GM23338 (cell line): ENCODE results near the gene COX4I2. TPM values are rescaled to one million over a fixed set of nuclear protein-coding genes. Genes with fewer than 3 reads are reported as not detected.

Experiments
- ATAC-seq: fragments of 200-7000 bp; cut with Tn5 transposase; 3 replicates; pipeline ENCODE4 v1.9.1; 2020
- DNase-seq: peaks from one replicate; pipeline ENCODE4 v3.0.0-alpha.2; 2015; ENCODE audit warnings: low spot score
- H2AFZ ChIP-seq: fragments of 200-600 bp; sonication (generic); 2 replicates; pipeline ENCODE4 v1.8.0; 2016; ENCODE audit warnings: antibody characterized with exemption, mild to moderate bottlenecking, moderate library complexity
- H3F3A ChIP-seq: fragments of 200-600 bp; sonication (generic); replicated peaks from 2 replicates; pipeline ENCODE4 v1.8.0; 2017; ENCODE audit warnings: antibody characterized with exemption, mixed run types, low read depth
- H3K27ac ChIP-seq: fragments of 200-600 bp; sonication (generic); 2 replicates; pipeline ENCODE4 v1.6.1; 2016; ENCODE audit warnings: low read depth
- H3K27me3 ChIP-seq: fragments of 200-600 bp; sonication (generic); 2 replicates; pipeline ENCODE4 v1.8.0; 2016; ENCODE audit warnings: mild to moderate bottlenecking, mixed run types, moderate library complexity; ENCODE audit not compliant: insufficient read depth
- H3K36me3 ChIP-seq: fragments of 200-600 bp; sonication (generic); 2 replicates; pipeline ENCODE4 v1.8.0; 2016; ENCODE audit warnings: mild to moderate bottlenecking; ENCODE audit not compliant: insufficient read depth
- H3K4me1 ChIP-seq: fragments of 200-600 bp; sonication (generic); 2 replicates; pipeline ENCODE4 v1.8.0; 2016; ENCODE audit warnings: mild to moderate bottlenecking, moderate library complexity; ENCODE audit not compliant: insufficient read depth
- H3K4me2 ChIP-seq: fragments of 200-600 bp; sonication (generic); 2 replicates; pipeline ENCODE4 v1.7.1; 2017; ENCODE audit warnings: mixed run types
- H3K4me3 ChIP-seq: fragments of 200-600 bp; sonication (generic); 2 replicates; pipeline ENCODE4 v1.6.1; 2016; ENCODE audit warnings: mixed run types
- H3K79me2 ChIP-seq: fragments of 200-600 bp; sonication (generic); replicated peaks from 2 replicates; pipeline ENCODE4 v1.8.0; 2017; ENCODE audit warnings: mild to moderate bottlenecking; ENCODE audit not compliant: insufficient read depth
- H3K9me2 ChIP-seq: fragments of 200-600 bp; sonication (generic); 2 replicates; pipeline ENCODE4 v1.8.0; 2017; ENCODE audit not compliant: insufficient read depth
- H4K20me1 ChIP-seq: fragments of 200-600 bp; sonication (generic); replicated peaks from 2 replicates; pipeline ENCODE4 v1.8.0; 2017; ENCODE audit warnings: mild to moderate bottlenecking; ENCODE audit not compliant: insufficient read depth
- H3K27ac Mint-ChIP-seq: 2 replicates; pipeline ENCODE4 v1.8.0; 2020; ENCODE audit warnings: inconsistent platforms, mild to moderate bottlenecking, moderate library complexity, mixed read lengths
- H3K27me3 Mint-ChIP-seq: 3 replicates; pipeline ENCODE4 v1.8.0; 2022; ENCODE audit warnings: low read depth, mild to moderate bottlenecking, moderate library complexity, mixed read lengths, inconsistent platforms; ENCODE audit not compliant: insufficient read depth, poor library complexity
- H3K36me3 Mint-ChIP-seq: 3 replicates; pipeline ENCODE4 v1.8.0; 2021; ENCODE audit warnings: low read depth, mild to moderate bottlenecking, inconsistent platforms, moderate library complexity, mixed read lengths
- H3K4me1 Mint-ChIP-seq: 3 replicates; pipeline ENCODE4 v1.8.0; 2020; ENCODE audit warnings: mild to moderate bottlenecking, inconsistent platforms, mixed read lengths
- H3K4me3 Mint-ChIP-seq: 3 replicates; pipeline ENCODE4 v1.8.0; 2021; ENCODE audit warnings: moderate library complexity, mild to moderate bottlenecking, inconsistent platforms, mixed read lengths
- H3K9me3 Mint-ChIP-seq: 3 replicates; pipeline ENCODE4 v1.8.0; 2020; ENCODE audit warnings: moderate library complexity, mild to moderate bottlenecking, inconsistent platforms, mixed read lengths
- CREB1 ChIP-seq: fragments of 250-450 bp; sonication (Bioruptor Pico); IDR thresholded peaks from 2 replicates; pipeline ENCODE4 v1.5.0; 2020; ENCODE audit warnings: low read depth, mild to moderate bottlenecking, moderate library complexity
- CTCF ChIP-seq, 2 experiments: fragments of 200-600 bp in 1 of 2; sonication (generic) in 1 of 2; conservative IDR thresholded peaks; 2 replicates each; pipeline versions ENCODE4 v1.5.1 to v1.6.1; 2016 to 2017; ENCODE audit warnings: antibody characterized with exemption in 2 of 2, low read depth in 2 of 2, mild to moderate bottlenecking in 2 of 2, moderate library complexity in 1 of 2
- ETS1 ChIP-seq: IDR thresholded peaks from 2 replicates; pipeline ENCODE4 v1.6.1; 2016; ENCODE audit warnings: antibody characterized with exemption
- EZH2 ChIP-seq: fragments of 200-600 bp; sonication (generic); IDR thresholded peaks from one replicate; pipeline ENCODE4 v1.8.0; 2017; ENCODE audit warnings: antibody characterized with exemption, mild to moderate bottlenecking, low read depth; ENCODE audit not compliant: unreplicated experiment
- EZH2phosphoT487 ChIP-seq: fragments of 200-600 bp; sonication (generic); IDR thresholded peaks from one replicate; pipeline ENCODE4 v1.8.1; 2018; ENCODE audit warnings: antibody characterized with exemption; ENCODE audit not compliant: unreplicated experiment
- JUNB ChIP-seq: IDR thresholded peaks from one replicate; pipeline ENCODE4 v1.6.1; 2016; ENCODE audit warnings: antibody characterized with exemption; ENCODE audit not compliant: unreplicated experiment
- NANOG ChIP-seq: IDR thresholded peaks from 2 replicates; pipeline ENCODE4 v1.6.1; 2016; ENCODE audit warnings: antibody characterized with exemption, borderline replicate concordance
- POLR2AphosphoS5 ChIP-seq: IDR thresholded peaks from 2 replicates; pipeline ENCODE4 v1.6.1; 2016; ENCODE audit warnings: antibody characterized with exemption, low read depth
- REST ChIP-seq: IDR thresholded peaks from one replicate; pipeline ENCODE4 v1.6.1; 2018; ENCODE audit warnings: antibody characterized with exemption; ENCODE audit not compliant: unreplicated experiment
- STAT1 ChIP-seq: IDR thresholded peaks from one replicate; pipeline ENCODE4 v1.6.1; 2016; ENCODE audit warnings: antibody characterized with exemption; ENCODE audit not compliant: unreplicated experiment
- ZNF114 ChIP-seq: fragments of 250-450 bp; sonication (Bioruptor Pico); IDR thresholded peaks from 2 replicates; pipeline ENCODE4 v1.5.0; 2020; ENCODE audit warnings: mild to moderate bottlenecking, moderate library complexity
- ZNF331 ChIP-seq: fragments of 250-450 bp; sonication (Bioruptor Pico); IDR thresholded peaks from 2 replicates; pipeline ENCODE4 v1.5.0; 2020; ENCODE audit warnings: low read depth, mild to moderate bottlenecking, moderate library complexity
- polyA plus RNA-seq: library from polyadenylated mRNA; unstranded; fragments of >200 nt; fragmentation: Nextera tagmentation; extraction: Ambion mirVana; gene quantifications from 2 replicates; pipeline ENCODE4 v1.2.1, GENCODE V29; 2016
- total RNA-seq: library from RNA; depleted of rRNA; stranded (reverse); fragments of >200 nt; shearing (Covaris generic); gene quantifications from 2 replicates; pipeline ENCODE4 v1.2.3, GENCODE V29; 2014
- TF ChIP-seq, protein P1 (sequence below): fragments of 250-450 bp; sonication (Bioruptor Pico); IDR thresholded peaks from 2 replicates; pipeline ENCODE4 v1.5.0; 2020; ENCODE audit warnings: mild to moderate bottlenecking, moderate library complexity

COX4I2 gene
- total and polyA plus RNA-seq, 2 experiments from 2014 or later = 0.63 TPM; not detected in 1

GRCh38 chr20:31608251-31608945 is 29.3 kb upstream of the COX4I2 start:
- ATAC-seq (peak; percentile 44), DNase-seq (peak; percentile 100)
- Histone ChIP-seq H3K9me2 (no peaks in the 10 kb centered on the region), H4K20me1 (no peaks in the 10 kb centered on the region), H3K27me3 (no peaks in the 10 kb centered on the region), H3K4me1 (peaks cover 45% of the 10 kb centered on the region), H3K36me3 (no peaks in the 10 kb centered on the region), H3K27ac (peak overlapping the region; percentile 92), H3K4me2 (peak overlapping the region; percentile 76), H2AFZ (no peak overlapping the region), H3K4me3 (peak overlapping the region; percentile 61), H3K79me2 (peaks cover 19% of the 10 kb centered on the region), H3F3A (peaks cover 35% of the 10 kb centered on the region)
- Mint-ChIP-seq H3K36me3 (peaks cover 13% of the 10 kb centered on the region), H3K27ac (no peak overlapping the region), H3K9me3 (peaks cover 5% of the 10 kb centered on the region; the same call in 1 of the 3 replicates), H3K4me1 (peaks cover 41% of the 10 kb centered on the region), H3K4me3 (peak overlapping the region; percentile 50), H3K27me3 (peaks cover 75% of the 10 kb centered on the region)
- no peak for TF ChIP-seq ETS1
- peak; percentile 6; the same call in 1 of the 2 replicates for TF ChIP-seq ZNF114 (CRISPR knock-in tag)
- no peak for TF ChIP-seq JUNB
- peak; percentile 52; the same call in 1 of the 2 replicates for TF ChIP-seq POLR2AphosphoS5
- no peak for TF ChIP-seq EZH2phosphoT487
- TF ChIP-seq CREB1 (CRISPR knock-in tag) = peak; percentile 51; the same call in 1 of the 2 replicates
- peak; percentile 71 for TF ChIP-seq NANOG
- no peak for TF ChIP-seq CTCF (conservative IDR thresholded peaks at IDR 0.05; ENCODE audit: low read depth in 2 of 2)
- no peak for TF ChIP-seq STAT1
- TF ChIP-seq, protein P1, sequence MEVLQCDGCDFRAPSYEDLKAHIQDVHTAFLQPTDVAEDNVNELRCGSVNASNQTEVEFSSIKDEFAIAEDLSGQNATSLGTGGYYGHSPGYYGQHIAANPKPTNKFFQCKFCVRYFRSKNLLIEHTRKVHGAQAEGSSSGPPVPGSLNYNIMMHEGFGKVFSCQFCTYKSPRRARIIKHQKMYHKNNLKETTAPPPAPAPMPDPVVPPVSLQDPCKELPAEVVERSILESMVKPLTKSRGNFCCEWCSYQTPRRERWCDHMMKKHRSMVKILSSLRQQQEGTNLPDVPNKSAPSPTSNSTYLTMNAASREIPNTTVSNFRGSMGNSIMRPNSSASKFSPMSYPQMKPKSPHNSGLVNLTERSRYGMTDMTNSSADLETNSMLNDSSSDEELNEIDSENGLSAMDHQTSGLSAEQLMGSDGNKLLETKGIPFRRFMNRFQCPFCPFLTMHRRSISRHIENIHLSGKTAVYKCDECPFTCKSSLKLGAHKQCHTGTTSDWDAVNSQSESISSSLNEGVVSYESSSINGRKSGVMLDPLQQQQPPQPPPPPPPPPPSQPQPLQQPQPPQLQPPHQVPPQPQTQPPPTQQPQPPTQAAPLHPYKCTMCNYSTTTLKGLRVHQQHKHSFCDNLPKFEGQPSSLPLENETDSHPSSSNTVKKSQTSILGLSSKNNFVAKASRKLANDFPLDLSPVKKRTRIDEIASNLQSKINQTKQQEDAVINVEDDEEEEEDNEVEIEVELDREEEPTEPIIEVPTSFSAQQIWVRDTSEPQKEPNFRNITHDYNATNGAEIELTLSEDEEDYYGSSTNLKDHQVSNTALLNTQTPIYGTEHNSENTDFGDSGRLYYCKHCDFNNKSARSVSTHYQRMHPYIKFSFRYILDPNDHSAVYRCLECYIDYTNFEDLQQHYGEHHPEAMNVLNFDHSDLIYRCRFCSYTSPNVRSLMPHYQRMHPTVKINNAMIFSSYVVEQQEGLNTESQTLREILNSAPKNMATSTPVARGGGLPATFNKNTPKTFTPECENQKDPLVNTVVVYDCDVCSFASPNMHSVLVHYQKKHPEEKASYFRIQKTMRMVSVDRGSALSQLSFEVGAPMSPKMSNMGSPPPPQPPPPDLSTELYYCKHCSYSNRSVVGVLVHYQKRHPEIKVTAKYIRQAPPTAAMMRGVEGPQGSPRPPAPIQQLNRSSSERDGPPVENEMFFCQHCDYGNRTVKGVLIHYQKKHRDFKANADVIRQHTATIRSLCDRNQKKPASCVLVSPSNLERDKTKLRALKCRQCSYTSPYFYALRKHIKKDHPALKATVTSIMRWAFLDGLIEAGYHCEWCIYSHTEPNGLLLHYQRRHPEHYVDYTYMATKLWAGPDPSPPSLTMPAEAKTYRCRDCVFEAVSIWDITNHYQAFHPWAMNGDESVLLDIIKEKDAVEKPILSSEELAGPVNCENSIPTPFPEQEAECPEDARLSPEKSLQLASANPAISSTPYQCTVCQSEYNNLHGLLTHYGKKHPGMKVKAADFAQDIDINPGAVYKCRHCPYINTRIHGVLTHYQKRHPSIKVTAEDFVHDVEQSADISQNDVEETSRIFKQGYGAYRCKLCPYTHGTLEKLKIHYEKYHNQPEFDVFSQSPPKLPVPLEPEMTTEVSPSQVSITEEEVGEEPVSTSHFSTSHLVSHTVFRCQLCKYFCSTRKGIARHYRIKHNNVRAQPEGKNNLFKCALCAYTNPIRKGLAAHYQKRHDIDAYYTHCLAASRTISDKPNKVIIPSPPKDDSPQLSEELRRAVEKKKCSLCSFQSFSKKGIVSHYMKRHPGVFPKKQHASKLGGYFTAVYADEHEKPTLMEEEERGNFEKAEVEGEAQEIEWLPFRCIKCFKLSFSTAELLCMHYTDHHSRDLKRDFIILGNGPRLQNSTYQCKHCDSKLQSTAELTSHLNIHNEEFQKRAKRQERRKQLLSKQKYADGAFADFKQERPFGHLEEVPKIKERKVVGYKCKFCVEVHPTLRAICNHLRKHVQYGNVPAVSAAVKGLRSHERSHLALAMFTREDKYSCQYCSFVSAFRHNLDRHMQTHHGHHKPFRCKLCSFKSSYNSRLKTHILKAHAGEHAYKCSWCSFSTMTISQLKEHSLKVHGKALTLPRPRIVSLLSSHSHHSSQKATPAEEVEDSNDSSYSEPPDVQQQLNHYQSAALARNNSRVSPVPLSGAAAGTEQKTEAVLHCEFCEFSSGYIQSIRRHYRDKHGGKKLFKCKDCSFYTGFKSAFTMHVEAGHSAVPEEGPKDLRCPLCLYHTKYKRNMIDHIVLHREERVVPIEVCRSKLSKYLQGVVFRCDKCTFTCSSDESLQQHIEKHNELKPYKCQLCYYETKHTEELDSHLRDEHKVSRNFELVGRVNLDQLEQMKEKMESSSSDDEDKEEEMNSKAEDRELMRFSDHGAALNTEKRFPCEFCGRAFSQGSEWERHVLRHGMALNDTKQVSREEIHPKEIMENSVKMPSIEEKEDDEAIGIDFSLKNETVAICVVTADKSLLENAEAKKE (CRISPR knock-in tag) = no peak
- no peak for TF ChIP-seq ZNF331 (CRISPR knock-in tag)
- TF ChIP-seq EZH2 = no peak
- TF ChIP-seq REST = no peak
